Esophagus muscularis mucosa (tissue), 4 donors: ENCODE results near the gene USP4. TPM values are rescaled to one million over a fixed set of nuclear protein-coding genes. Genes with fewer than 3 reads are reported as not detected.

Experiments used
- DNase-seq: peaks from one replicate; pipeline ENCODE4 v3.0.0-alpha.2; 2017; ENCODE audit errors: extremely low spot score
- H3K27ac ChIP-seq, 4 donors: fragments of 200-600 bp; sonication (generic); replicated peaks in 1 of 4; 1 replicate in 3 of 4; 2 replicates in 1 of 4; pipeline ENCODE4 v1.5.1; 2016 to 2019; ENCODE audit warnings: mild to moderate bottlenecking in 1 of 4
- H3K27me3 ChIP-seq, 4 donors: fragments of 200-600 bp; sonication (generic); one replicate each; pipeline versions ENCODE4 v1.5.1 to v1.6.0; 2016 to 2019
- H3K36me3 ChIP-seq, 4 donors: fragments of 200-600 bp; sonication (generic); one replicate each; pipeline ENCODE4 v1.5.1; 2016 to 2019
- H3K4me1 ChIP-seq, 4 donors: fragments of 200-600 bp; sonication (generic); one replicate each; pipeline ENCODE4 v1.5.1; 2016 to 2019
- H3K4me3 ChIP-seq, 4 donors: fragments of 200-600 bp; sonication (generic); 1 replicate in 2 of 4; 2 replicates in 2 of 4; pipeline ENCODE4 v1.5.1; 2016 to 2019; ENCODE audit warnings: mild to moderate bottlenecking in 4 of 4, moderate library complexity in 1 of 4
- H3K9me3 ChIP-seq, 4 donors: fragments of 200-600 bp; sonication (generic); 1 replicate in 3 of 4; 2 replicates in 1 of 4; pipeline ENCODE4 v1.5.1; 2016 to 2019
- EP300 ChIP-seq: sonication (generic); formaldehyde crosslinking; IDR thresholded peaks from one replicate; pipeline ENCODE4 v1.6.1; 2017; ENCODE audit warnings: antibody characterized with exemption
- POLR2A ChIP-seq: fragments of 450-650 bp; IDR thresholded peaks from one replicate; pipeline ENCODE4 v1.6.1; 2017; ENCODE audit warnings: antibody characterized with exemption, moderate library complexity, mild to moderate bottlenecking, low read depth
- POLR2AphosphoS5 ChIP-seq, 2 donors: sonication (generic); formaldehyde crosslinking; IDR thresholded peaks; one replicate each; pipeline ENCODE4 v1.6.1; 2017; ENCODE audit warnings: antibody characterized with exemption in 2 of 2
- WGBS: methylation state at CpG from one replicate; pipeline ENCODE4 v1.1.5; 2018; 5-methylcytosine and 5-hydroxymethylcytosine counted together
- intact Hi-C: fragments of 100-400 bp; cut with DNase I; formaldehyde crosslinking; loops from one replicate; pipeline ENCODE4 v1.15.1; 2023
- total RNA-seq, 4 donors: library from RNA; depleted of rRNA; stranded (reverse); fragments of >200 nt; gene quantifications; one replicate each; pipeline versions ENCODE4 v1.1.0 to v1.2.1, GENCODE V29; 2016
- TF ChIP-seq, protein P1 (sequence below), 3 experiments: fragments of 200-600 bp in 2 of 3; fragments of 450-650 bp in 1 of 3; sonication (generic) in 2 of 3; IDR thresholded peaks; one replicate each; pipeline ENCODE4 v1.5.1; 2017 to 2019; ENCODE audit warnings: antibody characterized with exemption in 3 of 3, mild to moderate bottlenecking in 2 of 3, moderate library complexity in 1 of 3

USP4 gene
- total RNA-seq, 4 donors from 2014 or later: 17.9 to 35.7 (median 24.3) TPM

DNA sequence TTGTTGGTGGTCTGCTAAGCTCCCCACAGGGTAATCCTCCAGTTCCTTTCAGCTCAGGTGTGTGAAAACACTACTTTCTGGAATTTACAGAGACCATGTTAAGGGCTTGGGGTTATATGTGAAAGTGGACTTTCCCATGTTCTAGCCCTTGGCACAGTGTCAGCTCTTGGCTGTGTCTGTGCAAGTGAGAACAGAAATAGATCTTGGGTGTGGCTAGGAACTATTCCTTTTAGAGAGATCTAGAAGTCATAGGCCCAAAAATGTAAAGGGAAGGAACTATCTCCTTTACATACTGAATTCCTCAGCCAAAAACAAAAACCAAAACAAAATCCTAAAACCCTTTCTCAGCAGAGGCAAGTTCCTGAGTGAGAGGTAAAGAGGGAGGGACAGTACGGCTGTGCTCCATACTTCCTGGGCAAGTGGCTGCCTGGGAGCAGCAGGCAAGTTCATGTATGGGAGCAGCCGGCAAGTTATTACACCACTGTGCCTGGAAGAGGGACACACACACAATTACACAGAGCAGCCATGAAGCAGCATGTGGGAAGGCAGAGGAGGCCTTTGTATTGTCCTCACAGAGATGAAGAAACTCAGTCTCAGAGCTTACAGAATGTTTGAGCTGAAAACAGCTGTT is 43.0 kb downstream of the USP4 start:
- peaks cover 75 to 98% (median 93%) of the 10 kb centered on the region in 4 donors for H3K36me3 ChIP-seq
- H3K9me3 ChIP-seq: no peaks in the 10 kb centered on the region
- WGBS: 57% methylated on average over 2 of the region's 2 CpGs
- peak overlapping the region; percentile 64 to 77 (median 72) for H3K27ac ChIP-seq
- intact Hi-C loops: loop anchor here (5.0 kb wide), 1 partner anchor 150 kb away; no protein-coding TSS in a partner anchor
- no peak overlapping the region for H3K4me3 ChIP-seq
- no peak for TF ChIP-seq POLR2A
- TF ChIP-seq POLR2AphosphoS5 (IDR thresholded peaks at IDR 0.05): peak; percentile 15 to 26
- H3K27me3 ChIP-seq: no peaks in the 10 kb centered on the region
- H3K4me1 ChIP-seq: peaks cover 18 to 25% (median 22%) of the 10 kb centered on the region in 4 donors
- DNase-seq: no peak

DNA sequence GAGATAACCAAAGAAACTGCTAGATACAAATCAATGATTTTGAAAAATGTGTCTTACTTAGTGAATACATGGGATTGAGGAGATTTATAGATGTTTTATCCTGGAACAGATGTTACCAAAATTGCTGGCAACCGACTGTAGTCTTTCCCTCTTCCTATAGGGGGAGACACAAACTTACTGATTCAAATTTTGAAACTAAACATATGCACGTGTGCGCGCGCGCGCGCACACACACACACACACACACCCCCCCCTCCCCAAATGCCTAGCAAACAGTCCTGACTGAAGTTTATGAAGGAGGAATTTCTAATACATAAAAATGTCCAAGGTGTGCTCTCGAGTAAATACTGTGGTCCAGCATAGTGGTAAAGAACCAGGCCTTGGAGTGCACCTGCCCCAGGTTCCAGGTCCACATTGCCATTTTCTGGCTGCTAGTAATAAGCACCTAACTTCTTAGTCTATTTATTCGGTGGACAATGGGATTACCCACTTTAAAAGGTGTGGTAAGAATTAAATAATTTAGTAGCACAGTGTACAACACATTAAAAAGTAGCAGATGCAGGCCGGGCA is 44.3 kb downstream of the USP4 start:
- Histone ChIP-seq H3K9me3 (no peaks in the 10 kb centered on the region), H3K4me3 (no peak overlapping the region), H3K27ac (peak overlapping the region; percentile 64 to 77 (median 72)), H3K36me3 (peaks cover 75 to 98% (median 93%) of the 10 kb centered on the region in 4 donors), H3K4me1 (peaks cover 18 to 25% (median 22%) of the 10 kb centered on the region in 4 donors), H3K27me3 (no peaks in the 10 kb centered on the region)
- intact Hi-C loops: loop anchor here (5.0 kb wide), 1 partner anchor 152 kb away; no protein-coding TSS in a partner anchor
- WGBS: 63% methylated on average over 11 of the region's 11 CpGs
- TF ChIP-seq POLR2AphosphoS5 (IDR thresholded peaks at IDR 0.05) (no peak), EP300 (no peak), POLR2A (no peak)
- TF ChIP-seq, protein P1, sequence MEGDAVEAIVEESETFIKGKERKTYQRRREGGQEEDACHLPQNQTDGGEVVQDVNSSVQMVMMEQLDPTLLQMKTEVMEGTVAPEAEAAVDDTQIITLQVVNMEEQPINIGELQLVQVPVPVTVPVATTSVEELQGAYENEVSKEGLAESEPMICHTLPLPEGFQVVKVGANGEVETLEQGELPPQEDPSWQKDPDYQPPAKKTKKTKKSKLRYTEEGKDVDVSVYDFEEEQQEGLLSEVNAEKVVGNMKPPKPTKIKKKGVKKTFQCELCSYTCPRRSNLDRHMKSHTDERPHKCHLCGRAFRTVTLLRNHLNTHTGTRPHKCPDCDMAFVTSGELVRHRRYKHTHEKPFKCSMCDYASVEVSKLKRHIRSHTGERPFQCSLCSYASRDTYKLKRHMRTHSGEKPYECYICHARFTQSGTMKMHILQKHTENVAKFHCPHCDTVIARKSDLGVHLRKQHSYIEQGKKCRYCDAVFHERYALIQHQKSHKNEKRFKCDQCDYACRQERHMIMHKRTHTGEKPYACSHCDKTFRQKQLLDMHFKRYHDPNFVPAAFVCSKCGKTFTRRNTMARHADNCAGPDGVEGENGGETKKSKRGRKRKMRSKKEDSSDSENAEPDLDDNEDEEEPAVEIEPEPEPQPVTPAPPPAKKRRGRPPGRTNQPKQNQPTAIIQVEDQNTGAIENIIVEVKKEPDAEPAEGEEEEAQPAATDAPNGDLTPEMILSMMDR (IDR thresholded peaks at IDR 0.05): peak; percentile 58 to 62 (median 60)
- no peak for DNase-seq

DNA sequence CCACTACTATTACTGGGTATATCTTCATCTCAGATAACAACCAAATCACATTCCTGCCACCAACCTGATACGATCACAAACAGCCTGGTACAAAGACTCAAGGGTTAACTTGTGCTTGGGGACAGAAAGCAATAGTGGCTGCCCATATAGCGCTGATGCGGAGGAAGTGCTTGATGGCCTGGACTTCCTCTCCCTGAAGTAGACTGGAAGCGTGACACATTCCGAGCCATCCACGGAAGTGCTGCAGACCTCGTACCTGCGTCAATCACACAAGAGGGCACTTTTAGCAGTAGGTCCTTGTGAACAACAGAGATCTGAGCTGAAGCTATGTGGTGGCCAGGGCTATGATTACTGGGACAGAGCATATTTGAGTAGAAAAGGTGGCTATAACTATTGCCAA is 45.5 kb downstream of the USP4 start:
- intact Hi-C loops: no loop called here
- H3K27me3 ChIP-seq: no peaks in the 10 kb centered on the region
- no peak overlapping the region for H3K4me3 ChIP-seq
- no peak for DNase-seq
- TF ChIP-seq EP300: no peak
- TF ChIP-seq POLR2AphosphoS5 (IDR thresholded peaks at IDR 0.05): peak; percentile 9 to 25
- TF ChIP-seq, protein P1 (IDR thresholded peaks at IDR 0.05): no peak
- no peak for TF ChIP-seq POLR2A
- WGBS: 77% methylated on average over 8 of the region's 8 CpGs
- no peaks in the 10 kb centered on the region for H3K9me3 ChIP-seq
- H3K4me1 ChIP-seq: peaks cover 18 to 25% (median 22%) of the 10 kb centered on the region in 4 donors
- peaks cover 77 to 98% (median 93%) of the 10 kb centered on the region in 4 donors for H3K36me3 ChIP-seq
- H3K27ac ChIP-seq: no peak overlapping the region

DNA sequence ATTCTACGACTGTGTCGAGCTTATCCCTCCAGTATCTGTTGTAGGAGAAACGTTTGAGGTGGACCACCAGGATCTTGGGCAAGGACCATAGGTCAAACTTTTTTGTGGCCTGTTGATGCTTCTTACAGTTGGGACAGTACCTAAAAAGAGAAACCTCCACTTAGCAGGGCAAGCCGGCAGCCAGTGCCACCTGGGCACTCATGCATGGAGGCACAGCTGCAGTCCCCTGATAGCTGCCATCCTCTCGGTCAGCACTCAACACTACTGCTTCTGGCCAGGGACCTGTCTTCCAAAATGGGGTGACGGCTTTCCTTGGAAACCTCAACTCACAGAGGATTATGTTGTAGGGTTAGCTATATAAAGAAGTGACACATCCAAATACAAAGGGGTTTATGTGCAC is 55.9 kb downstream of the USP4 start:
- TF ChIP-seq POLR2AphosphoS5 (IDR thresholded peaks at IDR 0.05) (no peak), POLR2A (no peak), EP300 (no peak)
- TF ChIP-seq, protein P1 (IDR thresholded peaks at IDR 0.05): no peak
- WGBS: 91% methylated on average over 6 of the region's 6 CpGs
- H3K9me3 ChIP-seq: no peaks in the 10 kb centered on the region
- no peak overlapping the region for H3K27ac ChIP-seq
- intact Hi-C loops: no loop called here
- peaks cover 49 to 100% (median 92%) of the 10 kb centered on the region in 4 donors for H3K36me3 ChIP-seq
- DNase-seq: no peak
- peaks cover 0 to 10% (median 4%) of the 10 kb centered on the region in 4 donors for H3K4me1 ChIP-seq
- H3K27me3 ChIP-seq: no peaks in the 10 kb centered on the region
- no peak overlapping the region for H3K4me3 ChIP-seq

DNA sequence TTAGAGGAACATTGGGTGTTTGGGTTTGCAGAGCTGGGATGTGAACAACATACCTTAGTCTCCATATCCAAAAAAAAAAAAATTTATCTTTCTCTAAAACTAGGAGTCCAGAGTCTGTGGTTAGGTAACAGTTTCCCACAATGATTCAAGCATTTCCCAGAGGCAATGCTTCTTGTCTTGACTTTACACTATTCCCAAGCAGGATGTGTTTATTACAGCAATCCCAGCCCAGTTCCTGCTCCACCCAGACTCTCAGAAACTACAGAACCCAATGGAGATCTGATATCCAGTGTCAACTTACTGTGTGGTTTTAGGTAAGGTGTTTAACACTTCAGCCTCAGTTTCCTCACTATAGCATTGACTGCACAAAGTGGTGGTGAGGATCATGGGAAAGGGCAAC is 60.5 kb downstream of the USP4 start:
- H3K27ac ChIP-seq: peak overlapping the region; percentile 91 to 97 (median 92)
- TF ChIP-seq POLR2AphosphoS5 (IDR thresholded peaks at IDR 0.05) (peak; percentile 24 to 43), POLR2A (no peak), EP300 (no peak)
- TF ChIP-seq, protein P1 (IDR thresholded peaks at IDR 0.05): no peak
- H3K4me3 ChIP-seq: no peak overlapping the region
- intact Hi-C loops: no loop called here
- DNase-seq: no peak
- H3K4me1 ChIP-seq: peaks cover 31 to 52% (median 36%) of the 10 kb centered on the region in 4 donors
- peaks cover 13 to 58% (median 50%) of the 10 kb centered on the region in 4 donors for H3K36me3 ChIP-seq
- H3K9me3 ChIP-seq: no peaks in the 10 kb centered on the region
- no peaks in the 10 kb centered on the region for H3K27me3 ChIP-seq
